Smooth muscle cell (in vitro differentiated cells): Measurements from ENCODE around the gene DOCK4. TPM values are rescaled to one million over a fixed set of nuclear protein-coding genes. Genes with fewer than 3 reads are reported as not detected.
"Not testable (repeated sequence)": the region's sequence is repeated elsewhere in the genome, so short reads cannot be mapped to it uniquely, and the experiment has no call there.

Source experiments
- DNase-seq: peaks from one replicate; lab custom pipeline; 2025; ENCODE audit not compliant: unreplicated experiment; lab: John Stamatoyannopoulos, UW
- H2AFZ ChIP-seq: fragments of 200-600 bp; sonication (generic); 2 replicates; pipeline ENCODE4 v1.6.0; 2016; ENCODE audit warnings: antibody characterized with exemption, low read depth, mild to moderate bottlenecking
- H3F3A ChIP-seq: fragments of 200-600 bp; sonication (generic); 2 replicates; pipeline ENCODE4 v1.6.0; 2017; ENCODE audit warnings: antibody characterized with exemption, low read depth
- H3K27ac ChIP-seq: fragments of 200-600 bp; sonication (generic); 2 replicates; pipeline ENCODE4 v1.5.1; 2016; ENCODE audit warnings: low read depth, mild to moderate bottlenecking
- H3K27me3 ChIP-seq: fragments of 200-600 bp; sonication (generic); 2 replicates; pipeline ENCODE4 v1.6.1; 2016; ENCODE audit warnings: low read depth, mild to moderate bottlenecking
- H3K36me3 ChIP-seq: fragments of 200-600 bp; sonication (generic); 2 replicates; pipeline ENCODE4 v1.5.1; 2016; ENCODE audit warnings: low read depth
- H3K4me1 ChIP-seq: fragments of 200-600 bp; sonication (generic); 2 replicates; pipeline ENCODE4 v1.5.1; 2016; ENCODE audit warnings: low read depth
- H3K4me2 ChIP-seq: fragments of 200-600 bp; sonication (generic); 2 replicates; pipeline ENCODE4 v1.6.0; 2016; ENCODE audit warnings: mild to moderate bottlenecking
- H3K4me3 ChIP-seq: fragments of 200-600 bp; sonication (generic); 2 replicates; pipeline ENCODE4 v1.5.1; 2016; ENCODE audit warnings: mild to moderate bottlenecking
- H3K79me2 ChIP-seq: fragments of 200-600 bp; sonication (generic); 2 replicates; pipeline ENCODE4 v1.6.0; 2016; ENCODE audit warnings: low read depth, mild to moderate bottlenecking
- H3K9ac ChIP-seq: fragments of 200-600 bp; sonication (generic); 2 replicates; pipeline ENCODE4 v1.6.0; 2016; ENCODE audit warnings: low read depth
- H3K9me3 ChIP-seq: fragments of 200-600 bp; sonication (generic); replicated peaks from 2 replicates; pipeline ENCODE4 v1.5.1; 2016; ENCODE audit warnings: low read depth
- H4K20me1 ChIP-seq: fragments of 200-600 bp; sonication (generic); 2 replicates; pipeline ENCODE4 v1.6.0; 2016; ENCODE audit warnings: low read depth
- WGBS: methylation state at CpG from one replicate; pipeline ENCODE4 v1.1.7; 2016; ENCODE audit warnings: low lambda C conversion rate; 5-methylcytosine and 5-hydroxymethylcytosine counted together
- polyA plus RNA-seq: library from polyadenylated mRNA; unstranded; fragments of >200 nt; fragmentation: Nextera tagmentation; extraction: Ambion mirVana; gene quantifications from 2 replicates; pipeline ENCODE4 v1.2.1, GENCODE V29; 2016
- total RNA-seq: library from RNA; depleted of rRNA; stranded (reverse); fragments of >200 nt; gene quantifications from 2 replicates; pipeline ENCODE4 v1.2.3, GENCODE V29; 2014
- TF ChIP-seq, protein P1 (sequence below): fragments of 200-600 bp; sonication (generic); IDR thresholded peaks from 2 replicates; pipeline ENCODE4 v1.5.1; 2017; ENCODE audit warnings: borderline replicate concordance, mild to moderate bottlenecking, antibody characterized with exemption; ENCODE audit not compliant: insufficient read depth, poor library complexity, severe bottlenecking

The DOCK4 gene
- total and polyA plus RNA-seq, 2 experiments from 2014 or later, result 7.4 to 20.5 TPM

- DNase-seq, result no peak
- TF ChIP-seq, protein P1, sequence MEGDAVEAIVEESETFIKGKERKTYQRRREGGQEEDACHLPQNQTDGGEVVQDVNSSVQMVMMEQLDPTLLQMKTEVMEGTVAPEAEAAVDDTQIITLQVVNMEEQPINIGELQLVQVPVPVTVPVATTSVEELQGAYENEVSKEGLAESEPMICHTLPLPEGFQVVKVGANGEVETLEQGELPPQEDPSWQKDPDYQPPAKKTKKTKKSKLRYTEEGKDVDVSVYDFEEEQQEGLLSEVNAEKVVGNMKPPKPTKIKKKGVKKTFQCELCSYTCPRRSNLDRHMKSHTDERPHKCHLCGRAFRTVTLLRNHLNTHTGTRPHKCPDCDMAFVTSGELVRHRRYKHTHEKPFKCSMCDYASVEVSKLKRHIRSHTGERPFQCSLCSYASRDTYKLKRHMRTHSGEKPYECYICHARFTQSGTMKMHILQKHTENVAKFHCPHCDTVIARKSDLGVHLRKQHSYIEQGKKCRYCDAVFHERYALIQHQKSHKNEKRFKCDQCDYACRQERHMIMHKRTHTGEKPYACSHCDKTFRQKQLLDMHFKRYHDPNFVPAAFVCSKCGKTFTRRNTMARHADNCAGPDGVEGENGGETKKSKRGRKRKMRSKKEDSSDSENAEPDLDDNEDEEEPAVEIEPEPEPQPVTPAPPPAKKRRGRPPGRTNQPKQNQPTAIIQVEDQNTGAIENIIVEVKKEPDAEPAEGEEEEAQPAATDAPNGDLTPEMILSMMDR, result no peak
- no peak overlapping the region for H3K27ac ChIP-seq
- H3K4me2 ChIP-seq, result no peak overlapping the region
- no peak overlapping the region for H3K4me3 ChIP-seq
- H2AFZ ChIP-seq, result no peak overlapping the region
- H3K9ac ChIP-seq, result no peak overlapping the region
- H4K20me1 ChIP-seq, result peaks cover 71% of the 10 kb centered on the region
- peaks cover 2% of the 10 kb centered on the region for H3K27me3 ChIP-seq
- H3K9me3 ChIP-seq, result no peaks in the 10 kb centered on the region
- H3K36me3 ChIP-seq, result no peaks in the 10 kb centered on the region
- WGBS, result 80% methylated on average over 1 of the region's 1 CpG
- peaks cover 43% of the 10 kb centered on the region for H3K79me2 ChIP-seq
- no peaks in the 10 kb centered on the region for H3F3A ChIP-seq
- peaks cover 11% of the 10 kb centered on the region for H3K4me1 ChIP-seq
Measured at GRCh38 chr7:112254156-112254555, 48.0 kb upstream of the DOCK4 start.

DNA sequence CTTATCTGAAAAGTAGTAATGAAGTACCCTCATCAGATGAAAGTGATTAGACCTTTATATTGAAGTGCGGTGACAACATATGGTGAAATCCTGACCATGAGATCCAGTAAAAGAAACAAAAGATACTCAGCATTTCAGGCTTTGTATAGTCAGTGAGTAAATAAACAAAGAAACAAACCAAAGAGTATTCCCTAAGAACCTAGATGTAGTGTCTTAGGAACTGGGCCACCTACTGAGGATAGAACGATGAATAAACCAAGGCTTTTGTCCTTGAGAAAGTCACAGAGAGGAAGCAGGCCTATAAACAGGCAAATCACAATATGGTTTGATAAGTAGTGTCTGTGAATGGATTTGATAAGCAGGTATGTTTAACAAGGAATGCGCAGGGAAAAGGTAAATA, 46.5 kb upstream of the DOCK4 start:
- 66% methylated on average over 3 of the region's 3 CpGs for WGBS

DNA sequence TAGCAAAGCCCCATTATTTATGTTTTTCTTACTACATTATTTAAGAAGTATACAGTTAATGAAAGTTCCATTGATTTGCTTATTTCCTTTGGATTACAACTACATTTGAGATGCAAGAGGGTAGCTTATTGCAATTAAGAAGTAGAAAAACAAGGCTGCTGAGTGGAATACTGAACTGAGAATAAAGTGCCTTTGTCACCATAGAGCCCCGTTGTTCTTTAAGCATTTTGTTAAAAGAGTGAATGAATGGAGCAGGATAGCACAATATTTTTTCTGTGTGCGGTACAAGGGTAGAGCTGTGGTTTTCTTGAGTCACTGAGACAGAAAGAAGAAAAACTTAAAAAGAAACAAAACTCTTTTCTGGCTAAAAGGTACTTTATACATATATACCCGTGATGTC, 45.9 kb upstream of the DOCK4 start:
- DNase-seq, result no peak
- no peaks in the 10 kb centered on the region for H3F3A ChIP-seq
- no peak overlapping the region for H3K27ac ChIP-seq
- H3K4me1 ChIP-seq, result peaks cover 12% of the 10 kb centered on the region
- H3K36me3 ChIP-seq, result no peaks in the 10 kb centered on the region
- peaks cover 67% of the 10 kb centered on the region for H4K20me1 ChIP-seq
- H3K9ac ChIP-seq, result no peak overlapping the region
- H3K4me2 ChIP-seq, result no peak overlapping the region
- peaks cover 5% of the 10 kb centered on the region for H3K27me3 ChIP-seq
- H3K9me3 ChIP-seq, result no peaks in the 10 kb centered on the region
- peaks cover 32% of the 10 kb centered on the region for H3K79me2 ChIP-seq
- no peak overlapping the region for H3K4me3 ChIP-seq
- TF ChIP-seq, protein P1, result no peak
- no peak overlapping the region for H2AFZ ChIP-seq
- WGBS, result 88% methylated on average over 3 of the region's 3 CpGs

More for the DNA sequence above, 46.5 kb upstream of the DOCK4 start:
- Histone ChIP-seq H3K4me2 (no peak overlapping the region), H3K27ac (no peak overlapping the region), H3K4me1 (peaks cover 12% of the 10 kb centered on the region), H3K9ac (no peak overlapping the region), H3K4me3 (no peak overlapping the region), H4K20me1 (peaks cover 68% of the 10 kb centered on the region), H3K27me3 (peaks cover 5% of the 10 kb centered on the region), H3K9me3 (no peaks in the 10 kb centered on the region), H3K36me3 (no peaks in the 10 kb centered on the region), H2AFZ (no peak overlapping the region), H3K79me2 (peaks cover 36% of the 10 kb centered on the region), H3F3A (no peaks in the 10 kb centered on the region)
- DNase-seq, result no peak
- TF ChIP-seq, protein P1, result no peak

GRCh38 chr7:112249967-112250366, 43.8 kb upstream of the DOCK4 start:
- not testable (repeated sequence) for H2AFZ ChIP-seq, H3F3A ChIP-seq, H3K9me3 ChIP-seq, H3K9ac ChIP-seq, H3K27ac ChIP-seq, DNase-seq, H3K27me3 ChIP-seq, H3K4me2 ChIP-seq, H3K4me3 ChIP-seq, H3K36me3 ChIP-seq
- Histone ChIP-seq H4K20me1 (peaks cover 50% of the 10 kb centered on the region), H3K79me2 (peaks cover 24% of the 10 kb centered on the region), H3K4me1 (peaks cover 12% of the 10 kb centered on the region)
- 23% methylated on average over 13 of the region's 13 CpGs for WGBS
